ENCODE measurements around the gene ZFYVE26. TPM values are rescaled to one million over a fixed set of nuclear protein-coding genes. Genes with fewer than 3 reads are reported as not detected.

ZFYVE26 gene
- total RNA-seq, 1 experiment from 2014 or later = 19.9 TPM

DNA sequence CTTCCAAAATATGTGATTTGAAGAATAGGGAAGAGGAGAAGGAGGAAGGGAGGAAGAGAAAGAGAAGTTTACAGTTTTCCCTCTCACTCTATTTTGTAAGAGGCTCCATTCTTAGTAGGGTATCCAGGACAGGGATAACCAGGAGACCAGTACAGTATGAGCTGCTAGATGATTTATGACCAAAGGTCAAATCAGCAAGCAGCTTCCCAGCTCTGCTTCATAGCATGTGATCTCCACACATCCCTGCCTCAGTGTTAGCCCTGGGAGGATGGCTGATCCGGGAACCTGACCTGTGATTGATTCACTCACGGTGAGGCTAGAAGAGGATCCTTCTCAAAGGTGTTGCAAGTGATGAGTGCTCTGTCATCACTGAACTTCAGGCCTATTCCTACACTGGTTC is 98.1 kb downstream of the ZFYVE26 start:
- Histone ChIP-seq H2BK120ac (ENCODE audit: low read depth, low read length, poor library complexity, severe bottlenecking) (no peak overlapping the region), H3K23me2 (ENCODE audit: insufficient read length, low read depth, low read length, poor library complexity, severe bottlenecking) (no peaks in the 10 kb centered on the region), H3K79me2 (ENCODE audit: insufficient read depth, low read length) (no peaks in the 10 kb centered on the region), H2BK15ac (ENCODE audit: low read depth, low read length) (no peak overlapping the region), H2BK5ac (ENCODE audit: insufficient read length, low read length) (no peak overlapping the region), H2BK20ac (ENCODE audit: low read depth, low read length, poor library complexity, severe bottlenecking) (no peak overlapping the region), H3K4me2 (ENCODE audit: insufficient read depth, insufficient read length, low read length) (no peak overlapping the region), H3K23ac (ENCODE audit: insufficient read length, low read depth, low read length) (no peak overlapping the region), H3K4ac (ENCODE audit: low read depth, low read length) (no peak overlapping the region), H2AK5ac (ENCODE audit: insufficient read length, low read length) (no peak overlapping the region), H3K56ac (ENCODE audit: insufficient read length, low read depth, low read length) (peak overlapping the region; percentile 65), H3K18ac (ENCODE audit: insufficient read length, low read depth, low read length) (no peak overlapping the region), H4K20me1 (ENCODE audit: control insufficient read depth, insufficient read depth, insufficient read length) (no peaks in the 10 kb centered on the region), H3T11ph (ENCODE audit: low read length) (no peak overlapping the region), H4K5ac (ENCODE audit: insufficient read length, low read depth, low read length) (no peak overlapping the region), H3K27ac (ENCODE audit: insufficient read length, low read depth, low read length) (no peak overlapping the region), H2AFZ (ENCODE audit: low read length) (no peak overlapping the region), H3K14ac (ENCODE audit: insufficient read depth, low read length) (no peak overlapping the region), H4K91ac (ENCODE audit: insufficient read length, low read depth, low read length) (no peak overlapping the region), H2BK12ac (ENCODE audit: insufficient read length, low read depth, low read length) (no peak overlapping the region), H3K4me1 (ENCODE audit: insufficient read depth, low read length) (no peaks in the 10 kb centered on the region), H4K8ac (replicated peaks; ENCODE audit: insufficient read length, low read depth, low read length) (no peak overlapping the region), H3K27me3 (ENCODE audit: insufficient read depth, low read length) (no peaks in the 10 kb centered on the region), H3K9me3 (ENCODE audit: control insufficient read depth, low read depth, low read length) (no peaks in the 10 kb centered on the region), H3K79me1 (ENCODE audit: insufficient read depth, low read depth, low read length, poor library complexity, severe bottlenecking) (no peaks in the 10 kb centered on the region), H3K9ac (ENCODE audit: extremely low read depth, insufficient read length, low read length) (no peak overlapping the region)
- no peaks in the 10 kb centered on the region for H3K36me3 Mint-ChIP-seq (ENCODE audit: insufficient read depth in 1 of 3, low read depth in 3 of 3)
- WGBS (ENCODE audit: extremely low coverage, insufficient read length, low lambda C conversion rate) = no CpG with 5 or more reads among the region's 2 CpGs
- no peak overlapping the region for H3K4me3 Mint-ChIP-seq
- no peak overlapping the region for H3K27ac Mint-ChIP-seq
- peaks cover 8 to 11% of the 10 kb centered on the region in 2 experiments; a peak in 3 of 4 replicates for H3K4me1 Mint-ChIP-seq
- peaks cover 0 to 7% of the 10 kb centered on the region in 2 experiments; a peak in 1 of 5 replicates for H3K9me3 Mint-ChIP-seq
- TF ChIP-seq, protein P1, sequence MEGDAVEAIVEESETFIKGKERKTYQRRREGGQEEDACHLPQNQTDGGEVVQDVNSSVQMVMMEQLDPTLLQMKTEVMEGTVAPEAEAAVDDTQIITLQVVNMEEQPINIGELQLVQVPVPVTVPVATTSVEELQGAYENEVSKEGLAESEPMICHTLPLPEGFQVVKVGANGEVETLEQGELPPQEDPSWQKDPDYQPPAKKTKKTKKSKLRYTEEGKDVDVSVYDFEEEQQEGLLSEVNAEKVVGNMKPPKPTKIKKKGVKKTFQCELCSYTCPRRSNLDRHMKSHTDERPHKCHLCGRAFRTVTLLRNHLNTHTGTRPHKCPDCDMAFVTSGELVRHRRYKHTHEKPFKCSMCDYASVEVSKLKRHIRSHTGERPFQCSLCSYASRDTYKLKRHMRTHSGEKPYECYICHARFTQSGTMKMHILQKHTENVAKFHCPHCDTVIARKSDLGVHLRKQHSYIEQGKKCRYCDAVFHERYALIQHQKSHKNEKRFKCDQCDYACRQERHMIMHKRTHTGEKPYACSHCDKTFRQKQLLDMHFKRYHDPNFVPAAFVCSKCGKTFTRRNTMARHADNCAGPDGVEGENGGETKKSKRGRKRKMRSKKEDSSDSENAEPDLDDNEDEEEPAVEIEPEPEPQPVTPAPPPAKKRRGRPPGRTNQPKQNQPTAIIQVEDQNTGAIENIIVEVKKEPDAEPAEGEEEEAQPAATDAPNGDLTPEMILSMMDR (conservative IDR thresholded peaks at IDR 0.05) = no peak
- H3K27me3 Mint-ChIP-seq (ENCODE audit: low read depth) = peaks cover 15% of the 10 kb centered on the region
- DNase-seq = no peak

All from H9 (cell line).